HG03039 (cell line): Measurements from ENCODE around the gene LAMA5.

Experiments
- ATAC-seq: cut with Tn5 transposase; IDR thresholded peaks from one replicate; pipeline ENCODE4 v1.9.1; 2021; ENCODE audit warnings: mild to moderate bottlenecking, moderate library complexity; ENCODE audit not compliant: unreplicated experiment

The LAMA5 gene

GRCh38 chr20:62291251-62292066 is 75.7 kb downstream of the LAMA5 start:
- ATAC-seq, result no peak

GRCh38 chr20:62289898-62290297 is 77.2 kb downstream of the LAMA5 start:
- ATAC-seq, result no peak

GRCh38 chr20:62289131-62289530 is 78.0 kb downstream of the LAMA5 start:
- no peak for ATAC-seq

GRCh38 chr20:62288535-62289105 is 78.5 kb downstream of the LAMA5 start:
- no peak for ATAC-seq

- ATAC-seq, result no peak
Measured at GRCh38 chr20:62287759-62288534, 79.2 kb downstream of the LAMA5 start.

- no peak for ATAC-seq
Measured at GRCh38 chr20:62287129-62287528, 80.0 kb downstream of the LAMA5 start.

GRCh38 chr20:62286493-62287064 is 80.5 kb downstream of the LAMA5 start:
- no peak for ATAC-seq

GRCh38 chr20:62285722-62286121 is 81.4 kb downstream of the LAMA5 start:
- ATAC-seq, result no peak

- ATAC-seq, result no peak
Measured at GRCh38 chr20:62285151-62285550, 82.0 kb downstream of the LAMA5 start.

DNA sequence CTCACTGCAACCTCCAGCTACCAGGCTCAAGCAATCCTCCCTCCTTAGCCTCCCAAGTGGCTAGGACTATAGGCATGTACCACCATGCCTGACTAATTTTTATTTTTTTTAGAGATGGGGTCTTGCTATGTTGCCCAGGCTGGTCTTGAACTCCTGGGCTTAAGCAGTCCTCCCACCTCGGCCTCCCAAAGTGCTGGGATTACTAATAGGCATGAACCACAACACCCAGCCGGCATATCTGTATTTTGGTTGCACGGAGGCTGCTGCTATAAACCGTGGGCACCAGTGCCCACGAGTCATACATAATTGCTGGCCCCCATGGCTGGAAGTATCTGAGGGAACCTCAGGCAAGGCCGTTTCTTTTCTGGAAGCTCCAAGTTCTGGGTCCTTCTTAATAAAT is 82.7 kb downstream of the LAMA5 start:
- ATAC-seq, result no peak

GRCh38 chr20:62282877-62283503 is 84.1 kb downstream of the LAMA5 start:
- no peak for ATAC-seq

DNA sequence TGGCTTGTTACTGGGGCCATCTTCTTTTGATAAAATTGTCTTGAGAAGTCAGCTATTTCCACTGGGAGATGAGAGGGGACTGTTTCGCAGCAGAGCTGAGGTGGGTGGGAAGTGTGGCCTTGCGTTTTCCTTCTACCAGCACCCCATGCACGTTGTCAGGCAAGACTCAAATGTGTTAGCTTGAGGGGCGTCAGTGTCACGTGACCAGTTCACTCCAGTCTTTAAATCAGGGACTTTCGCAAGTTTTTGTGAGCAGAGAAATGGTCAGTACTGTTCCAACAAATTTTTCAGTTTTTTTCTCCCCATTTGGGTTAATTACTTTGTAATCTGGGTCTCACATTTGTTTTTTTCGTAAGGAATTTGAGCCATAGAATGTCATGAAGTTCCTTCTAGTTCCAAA is 85.0 kb downstream of the LAMA5 start:
- ATAC-seq, result no peak

DNA sequence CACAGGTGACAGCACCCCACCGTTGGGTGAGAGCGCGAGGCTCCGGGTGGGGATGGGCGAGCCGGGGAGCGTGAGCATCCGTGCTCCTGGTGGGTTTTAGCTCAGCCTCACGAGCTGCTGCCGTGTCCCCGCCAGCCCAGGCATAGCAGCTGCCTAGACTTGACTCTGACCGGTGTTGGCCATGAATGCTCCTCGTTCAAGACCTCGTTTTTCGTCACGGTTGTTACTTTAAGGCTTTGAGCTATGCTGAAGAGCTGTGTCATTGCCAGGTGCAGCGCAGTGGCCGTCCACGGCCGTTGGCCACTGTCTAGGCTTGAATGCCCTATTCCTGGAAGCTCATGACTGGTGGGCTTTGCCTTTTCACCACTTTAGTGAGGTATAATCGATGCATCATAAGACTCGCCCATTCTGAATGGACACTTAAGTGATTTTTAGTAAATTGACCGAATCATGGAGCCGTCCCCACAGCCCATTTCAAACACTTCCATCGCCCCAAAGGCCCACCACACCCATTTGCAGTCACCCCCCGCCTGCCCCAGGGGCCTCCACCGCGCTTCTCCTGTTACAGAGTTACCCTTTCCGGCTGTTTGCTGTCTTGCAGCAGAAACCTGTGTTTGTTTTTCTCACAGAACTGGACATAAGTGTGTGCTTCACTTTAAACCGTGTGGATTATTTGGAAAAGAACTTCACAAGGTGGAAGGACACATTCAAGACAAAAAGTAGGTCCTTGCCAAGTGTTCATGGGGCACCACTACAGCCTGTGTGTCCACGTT is 85.8 kb downstream of the LAMA5 start:
- no peak for ATAC-seq

GRCh38 chr20:62280303-62280702 is 86.8 kb downstream of the LAMA5 start:
- no peak for ATAC-seq

DNA sequence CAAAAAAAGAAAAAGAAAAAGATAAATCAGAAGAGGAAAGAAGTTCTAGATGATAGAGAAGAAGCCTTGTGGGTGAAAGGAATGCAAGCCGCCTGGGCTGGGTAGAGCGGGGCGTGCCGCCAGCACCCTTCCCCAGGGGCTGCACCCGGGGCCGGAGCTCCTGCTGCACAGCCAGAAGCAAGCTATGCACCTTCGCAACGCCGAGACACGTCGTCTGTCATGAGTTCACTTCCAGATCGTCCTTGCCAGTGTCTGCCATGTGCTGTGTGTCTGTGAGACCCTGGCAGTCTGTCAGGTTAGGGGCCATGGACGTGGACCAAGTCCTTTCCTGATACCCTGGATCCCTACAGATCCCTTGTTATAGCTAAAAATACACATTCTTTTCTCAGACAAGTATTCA is 89.9 kb downstream of the LAMA5 start:
- no peak for ATAC-seq

DNA sequence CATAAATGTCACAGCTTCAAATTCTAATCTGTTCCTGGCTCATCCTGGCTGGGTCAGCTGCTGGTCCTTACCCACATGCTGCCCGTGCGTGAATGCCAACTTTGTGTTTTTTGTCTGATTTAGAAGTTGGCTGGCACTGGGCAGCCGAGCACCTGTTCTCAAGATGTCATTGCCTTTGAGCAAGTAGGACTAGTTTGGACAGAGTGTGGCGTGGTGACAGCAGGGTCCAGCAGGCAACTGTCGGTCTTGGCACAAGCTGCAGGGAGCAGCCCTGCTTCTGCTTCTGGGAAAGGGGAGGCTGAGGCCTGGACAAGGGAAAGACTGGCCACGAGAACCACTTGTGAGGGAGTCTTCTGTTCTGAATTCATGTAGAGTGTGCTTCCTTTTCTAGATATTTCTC is 90.7 kb downstream of the LAMA5 start:
- ATAC-seq, result no peak

GRCh38 chr20:62275219-62275618 is 91.9 kb downstream of the LAMA5 start:
- ATAC-seq, result no peak

DNA sequence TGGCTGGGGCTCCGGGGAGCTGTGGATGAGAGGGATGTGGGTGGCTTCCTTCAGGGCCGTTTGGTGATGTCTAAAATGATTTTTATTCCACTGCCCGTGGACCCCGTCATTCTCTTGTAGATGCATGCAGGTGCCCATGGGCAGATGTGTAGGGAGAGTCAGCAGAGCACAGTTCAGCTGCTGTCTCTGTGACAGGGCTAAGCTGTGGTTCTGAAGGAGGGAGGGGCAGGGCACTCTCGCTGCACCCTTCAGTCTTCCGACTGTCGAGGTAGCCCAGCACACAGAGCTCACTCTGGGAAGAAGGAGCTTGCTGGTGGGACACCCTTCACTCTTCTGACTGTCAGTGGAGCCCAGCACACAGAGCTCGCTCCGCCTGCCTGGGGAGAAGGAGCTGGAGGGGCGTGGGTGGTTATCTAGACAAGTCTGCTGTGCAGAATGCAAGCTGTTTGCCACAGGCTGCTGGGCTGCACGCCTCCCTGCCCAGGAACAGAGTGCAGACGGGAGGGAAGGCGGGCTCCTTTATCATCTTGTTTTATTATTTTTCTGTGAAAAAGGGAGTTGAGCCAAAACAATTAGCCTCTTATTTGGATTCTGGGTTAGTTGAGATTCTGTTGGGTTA is 92.7 kb downstream of the LAMA5 start:
- ATAC-seq, result no peak

GRCh38 chr20:62273416-62273815 is 93.7 kb downstream of the LAMA5 start:
- no peak for ATAC-seq

DNA sequence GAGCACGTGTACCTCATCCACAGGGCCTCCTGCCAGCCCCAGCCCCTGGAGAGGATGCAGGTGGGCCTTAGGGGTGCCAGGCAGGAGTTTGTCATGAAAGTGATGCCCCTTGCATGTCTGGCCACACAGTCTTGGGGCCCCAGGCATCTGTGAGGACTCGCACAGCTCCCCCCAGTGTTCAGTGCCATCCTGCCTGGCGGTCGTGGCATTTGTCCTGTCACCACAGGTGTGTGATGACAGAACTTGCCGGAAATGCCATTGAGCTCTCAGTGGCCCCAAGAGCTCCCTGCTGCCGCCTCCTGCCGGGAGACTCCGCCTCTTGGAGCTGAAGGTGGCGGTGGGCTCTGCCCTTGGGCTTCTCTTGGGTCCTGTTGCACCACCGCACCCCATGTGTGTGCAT is 94.9 kb downstream of the LAMA5 start:
- ATAC-seq, result no peak
